Thyroid gland (tissue), 4 donors: ENCODE results near the gene CCDC188.

ENCODE experiments used
- CTCF ChIP-seq, 6 experiments: fragments of 200-600 bp in 3 of 6; fragments of 450-650 bp in 3 of 6; sonication (generic) in 3 of 6; IDR thresholded peaks; one replicate each; pipeline ENCODE4 v1.5.1; 2016 to 2019; ENCODE audit warnings: antibody characterized with exemption in 6 of 6, mild to moderate bottlenecking in 2 of 6, inconsistent platforms in 1 of 6, moderate library complexity in 1 of 6
- POLR2A ChIP-seq, 2 donors: fragments of 450-650 bp; IDR thresholded peaks; one replicate each; pipeline ENCODE4 v1.6.1; 2017; ENCODE audit warnings: antibody characterized with exemption in 2 of 2, mild to moderate bottlenecking in 2 of 2, moderate library complexity in 1 of 2

GRCh38 chr22:20194681-20195593 is 44.1 kb upstream of the CCDC188 start:
- TF ChIP-seq CTCF (IDR thresholded peaks at IDR 0.05): no peak
- no peak for TF ChIP-seq POLR2A (IDR thresholded peaks at IDR 0.05)
